GM12878 (cell line): Measurements from ENCODE around the gene RPUSD3. TPM values are rescaled to one million over a fixed set of nuclear protein-coding genes. Genes with fewer than 3 reads are reported as not detected.
A peak's percentile ranks its signal among the peaks of the same experiment; 100 is the strongest.

ENCODE experiments used
- CHD4 ChIP-seq: fragments of 200-600 bp; sonication (generic); IDR thresholded peaks from 2 replicates; pipeline ENCODE4 v1.6.1; 2016; ENCODE audit warnings: mild to moderate bottlenecking
- EP300 ChIP-seq, 2 experiments: fragments of 150-350 bp in 1 of 2; IDR thresholded peaks; 2 replicates each; pipeline ENCODE4 v1.6.1; 2011 to 2012; ENCODE audit warnings: low read depth in 2 of 2, low read length in 2 of 2, borderline replicate concordance in 1 of 2, improper control_type of control experiment in 1 of 2, inconsistent platforms in 1 of 2; ENCODE audit not compliant: control insufficient read depth in 1 of 2
- HDAC2 ChIP-seq: fragments of 200-600 bp; sonication (generic); IDR thresholded peaks from 2 replicates; pipeline ENCODE4 v1.6.1; 2017
- MTA3 ChIP-seq: IDR thresholded peaks from 2 replicates; pipeline ENCODE4 v1.6.1; 2012; ENCODE audit warnings: low read length, inconsistent platforms, borderline replicate concordance
- NFXL1 ChIP-seq: fragments of 450-650 bp; IDR thresholded peaks from 2 replicates; pipeline ENCODE4 v1.6.1; 2017; ENCODE audit warnings: antibody characterized with exemption, mild to moderate bottlenecking, borderline replicate concordance
- POLR2AphosphoS2 ChIP-seq: IDR thresholded peaks from 2 replicates; pipeline ENCODE4 v1.6.1; 2011; ENCODE audit warnings: low read depth, mild to moderate bottlenecking, low read length, improper control_type of control experiment, moderate library complexity
- RAD51 ChIP-seq: fragments of 450-650 bp; IDR thresholded peaks from 2 replicates; pipeline ENCODE4 v1.6.1; 2016; ENCODE audit warnings: moderate library complexity, mild to moderate bottlenecking, inconsistent platforms
- RBBP5 ChIP-seq: fragments of 200-600 bp; sonication (generic); conservative IDR thresholded peaks from 2 replicates; pipeline ENCODE4 v1.6.1; 2016
- RUNX3 ChIP-seq: IDR thresholded peaks from 2 replicates; pipeline ENCODE4 v1.6.1; 2012; ENCODE audit warnings: low read length, inconsistent platforms
- SMC3 ChIP-seq: IDR thresholded peaks from 2 replicates; pipeline ENCODE4 v1.6.1; 2011; ENCODE audit warnings: low read length, improper control_type of control experiment, borderline replicate concordance
- SRF ChIP-seq, 2 experiments: IDR thresholded peaks; 2 replicates each; pipeline ENCODE4 v1.6.1; 2011; ENCODE audit warnings: low read depth in 2 of 2, low read length in 2 of 2, mild to moderate bottlenecking in 1 of 2, moderate library complexity in 1 of 2
- TCF7 ChIP-seq: IDR thresholded peaks from 2 replicates; pipeline ENCODE4 v1.6.1; 2014; ENCODE audit warnings: antibody characterized with exemption, borderline replicate concordance
- ZSCAN29 ChIP-seq: fragments of 450-650 bp; IDR thresholded peaks from 2 replicates; pipeline ENCODE4 v1.6.1; 2017; ENCODE audit warnings: mild to moderate bottlenecking, moderate library complexity
- polyA plus RNA-seq, 11 experiments: library from polyadenylated mRNA; depleted of rRNA in 4 of 11; unstranded in 6 of 11; stranded (reverse) in 5 of 11; fragments of >200 nt; fragmentation: Nextera tagmentation in 4 of 11; fragmentation: Illumina TruSeq in 1 of 11; extraction: Ambion mirVana in 4 of 11; extraction: Trizol in 1 of 11; gene quantifications; 1 replicate in 1 of 11; 2 replicates in 10 of 11; pipeline versions ENCODE4 v1.2.1 to v1.2.3, GENCODE V29; 2011 to 2016; ENCODE audit warnings: inconsistent platforms in 2 of 11, missing spikeins in 2 of 11, low read depth in 1 of 11
- total RNA-seq, 4 experiments: library from RNA; depleted of rRNA in 3 of 4; stranded (reverse); fragments of >200 nt in 3 of 4; fragmentation: Illumina TruSeq in 1 of 4; extraction: Trizol in 1 of 4; gene quantifications; 2 replicates each; pipeline versions ENCODE4 v1.2.1 to v1.2.3, GENCODE V29; 2013 to 2021
- TF ChIP-seq, protein P1 (sequence below): fragments of 450-650 bp; IDR thresholded peaks from 2 replicates; pipeline ENCODE4 v1.6.1; 2018; ENCODE audit warnings: borderline replicate concordance, mild to moderate bottlenecking; ENCODE audit not compliant: partially characterized antibody

Gene RPUSD3
- total and polyA plus RNA-seq, 10 of the 15 experiments (the other 5 are each of a cell fraction or from before 2014, with no cell fraction given), result 6.4 to 72.9 (median 41.8) TPM

DNA sequence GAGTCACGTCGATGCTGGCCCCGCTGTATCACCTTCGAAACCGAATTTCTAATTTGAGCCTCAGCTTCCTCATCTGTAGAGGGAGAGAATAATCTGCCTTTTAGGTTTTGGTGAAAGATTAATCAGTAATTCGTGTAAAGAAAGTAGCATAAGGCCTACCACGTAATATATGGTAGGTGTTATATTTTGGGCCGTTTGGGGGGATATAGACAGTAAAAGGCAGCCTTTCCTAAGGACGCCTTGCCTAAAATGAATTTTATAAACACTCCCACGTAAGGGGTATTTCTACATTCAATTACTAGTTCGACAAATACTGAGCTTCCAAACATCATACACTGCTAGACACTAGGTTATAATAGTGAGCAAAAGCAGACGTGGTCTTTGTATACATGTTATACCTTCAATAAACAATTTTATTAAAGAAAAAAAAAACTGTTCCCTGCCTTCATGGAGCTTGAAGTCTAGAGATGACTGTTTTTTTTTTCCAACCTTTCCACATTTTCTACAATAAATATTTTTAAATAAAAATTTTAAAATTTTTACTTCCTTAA, 47.3 kb upstream of the RPUSD3 start (continued):
- TF ChIP-seq ZSCAN29 (0 out of 2 replicates have a peak, but pooled peaks have one; percentile 27), MTA3 (no peak; the same call in 1 of the 2 replicates), SRF (IDR thresholded peaks at IDR 0.05; ENCODE audit: low read depth in 2 of 2, low read length in 2 of 2) (no peak), POLR2AphosphoS2 (no peak), EP300 (IDR thresholded peaks at IDR 0.05; ENCODE audit: borderline replicate concordance in 1 of 2, control insufficient read depth in 1 of 2, low read depth in 2 of 2, low read length in 2 of 2) (no peak), RBBP5 (no peak), CHD4 (no peak), RAD51 (peak; percentile 36; the same call in 1 of the 2 replicates), SMC3 (no peak), RUNX3 (no peak), HDAC2 (no peak), NFXL1 (no peak), TCF7 (no peak)
- TF ChIP-seq, protein P1, sequence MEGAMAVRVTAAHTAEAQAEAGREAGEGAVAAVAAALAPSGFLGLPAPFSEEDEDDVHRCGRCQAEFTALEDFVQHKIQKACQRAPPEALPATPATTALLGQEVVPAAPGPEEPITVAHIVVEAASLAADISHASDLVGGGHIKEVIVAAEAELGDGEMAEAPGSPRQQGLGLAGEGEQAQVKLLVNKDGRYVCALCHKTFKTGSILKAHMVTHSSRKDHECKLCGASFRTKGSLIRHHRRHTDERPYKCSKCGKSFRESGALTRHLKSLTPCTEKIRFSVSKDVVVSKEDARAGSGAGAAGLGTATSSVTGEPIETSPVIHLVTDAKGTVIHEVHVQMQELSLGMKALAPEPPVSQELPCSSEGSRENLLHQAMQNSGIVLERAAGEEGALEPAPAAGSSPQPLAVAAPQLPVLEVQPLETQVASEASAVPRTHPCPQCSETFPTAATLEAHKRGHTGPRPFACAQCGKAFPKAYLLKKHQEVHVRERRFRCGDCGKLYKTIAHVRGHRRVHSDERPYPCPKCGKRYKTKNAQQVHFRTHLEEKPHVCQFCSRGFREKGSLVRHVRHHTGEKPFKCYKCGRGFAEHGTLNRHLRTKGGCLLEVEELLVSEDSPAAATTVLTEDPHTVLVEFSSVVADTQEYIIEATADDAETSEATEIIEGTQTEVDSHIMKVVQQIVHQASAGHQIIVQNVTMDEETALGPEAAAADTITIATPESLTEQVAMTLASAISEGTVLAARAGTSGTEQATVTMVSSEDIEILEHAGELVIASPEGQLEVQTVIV, result no peak
